H1 (cell line): ENCODE results near the gene ACAT2. TPM values are rescaled to one million over a fixed set of nuclear protein-coding genes. Genes with fewer than 3 reads are reported as not detected.

Experiments
- CTCF ChIA-PET: fragments of 300-600 bp; sonication (Branson Sonifier 250); formaldehyde crosslinking; loops from one replicate; lab custom pipeline; 2021; ENCODE audit not compliant: partially characterized antibody; lab: Charles Lee
- POLR2A ChIA-PET: fragments of 300-600 bp; sonication (Branson Sonifier 250); formaldehyde crosslinking; loops from one replicate; lab custom pipeline; 2021; ENCODE audit warnings: inconsistent platforms; ENCODE audit not compliant: partially characterized antibody; lab: Charles Lee
- DNase-seq, 2 experiments: peaks; one replicate each; pipeline versions ENCODE4 v3.0.0 to v3.0.0-alpha.2; 2010 to 2022; ENCODE audit warnings: low spot score in 2 of 2, low read depth in 1 of 2, mixed read lengths in 1 of 2
- FAIRE-seq: peaks from 2 replicates; lab custom pipeline; 2011; peaks lifted over from hg19 to GRCh38; lab: Jason Lieb, UNC
- H2AFZ ChIP-seq: 2 replicates; pipeline ENCODE4 v1.8.1; 2012; ENCODE audit warnings: low read length, inconsistent platforms
- H2AK5ac ChIP-seq: 2 replicates; pipeline ENCODE4 v1.6.1; 2013; ENCODE audit warnings: low read depth, low read length
- H2BK120ac ChIP-seq: replicated peaks from 2 replicates; pipeline ENCODE3; 2013; ENCODE audit warnings: low read depth, low read length, inconsistent platforms
- H2BK12ac ChIP-seq: 2 replicates; pipeline ENCODE4 v1.6.1; 2013; ENCODE audit warnings: low read depth, low read length
- H2BK15ac ChIP-seq: 2 replicates; pipeline ENCODE4 v1.6.1; 2013; ENCODE audit warnings: low read length
- H2BK20ac ChIP-seq: 2 replicates; pipeline ENCODE4 v1.6.1; 2013; ENCODE audit warnings: low read length
- H2BK5ac ChIP-seq: 2 replicates; pipeline ENCODE4 v1.6.1; 2013; ENCODE audit warnings: low read depth, low read length
- H3K14ac ChIP-seq: 2 replicates; pipeline ENCODE4 v1.6.1; 2013; ENCODE audit warnings: inconsistent platforms; ENCODE audit not compliant: insufficient read length
- H3K18ac ChIP-seq: 2 replicates; pipeline ENCODE4 v1.6.1; 2013; ENCODE audit warnings: low read length; ENCODE audit errors: extremely low read depth
- H3K23ac ChIP-seq: 2 replicates; pipeline ENCODE4 v1.6.1; 2013; ENCODE audit warnings: inconsistent platforms; ENCODE audit not compliant: insufficient read length
- H3K23me2 ChIP-seq: 2 replicates; pipeline ENCODE4 v1.6.1; 2013; ENCODE audit warnings: low read depth, low read length
- H3K27ac ChIP-seq: 2 replicates; pipeline ENCODE4 v1.6.1; 2011; ENCODE audit warnings: low read depth, low read length, inconsistent platforms
- H3K27me3 ChIP-seq, 4 experiments: replicated peaks in 1 of 4; 1 replicate in 1 of 4; 2 replicates in 3 of 4; pipeline versions ENCODE4 v1.6.1 to v1.8.1; 2011 to 2013; ENCODE audit warnings: low read length in 3 of 4, mild to moderate bottlenecking in 3 of 4, inconsistent platforms in 2 of 4, mixed read lengths in 2 of 4, moderate library complexity in 1 of 4; ENCODE audit not compliant: control insufficient read depth in 3 of 4, insufficient read depth in 3 of 4; ENCODE audit errors: extremely low read depth in 1 of 4
- H3K36me3 ChIP-seq, 4 experiments: 2 replicates each; pipeline versions ENCODE4 v1.6.1 to v1.8.1; 2011 to 2013; ENCODE audit warnings: mild to moderate bottlenecking in 4 of 4, low read length in 3 of 4, moderate library complexity in 2 of 4, control low read depth in 1 of 4, inconsistent platforms in 1 of 4; ENCODE audit not compliant: insufficient read depth in 4 of 4, control insufficient read depth in 2 of 4
- H3K4ac ChIP-seq: replicated peaks from 2 replicates; pipeline ENCODE3; 2013; ENCODE audit warnings: low read length, low read depth, mixed read lengths, inconsistent platforms; ENCODE audit not compliant: insufficient read length
- H3K4me1 ChIP-seq, 4 experiments: replicated peaks in 1 of 4; 1 replicate in 1 of 4; 2 replicates in 3 of 4; pipeline versions ENCODE4 v1.6.1 to v1.8.1; 2011 to 2013; ENCODE audit warnings: low read length in 3 of 4, inconsistent platforms in 2 of 4, mixed read lengths in 1 of 4; ENCODE audit not compliant: insufficient read depth in 4 of 4, control insufficient read depth in 3 of 4
- H3K4me2 ChIP-seq, 2 experiments: 2 replicates each; pipeline versions ENCODE4 v1.6.1 to v1.8.1; 2011 to 2013; ENCODE audit warnings: low read depth in 2 of 2, low read length in 2 of 2, control low read depth in 1 of 2, inconsistent platforms in 1 of 2, mild to moderate bottlenecking in 1 of 2; ENCODE audit not compliant: insufficient read depth in 1 of 2
- H3K4me3 ChIP-seq, 4 experiments: fragments of 200-600, 300-600 bp in 1 of 4; sonication (generic), shearing (Covaris generic), sonication (Bioruptor Twin) in 1 of 4; 2 replicates each; pipeline versions ENCODE4 v1.5.1 to v1.8.1; 2011 to 2016; ENCODE audit warnings: low read length in 4 of 4, low read depth in 3 of 4, control low read depth in 2 of 4, inconsistent platforms in 2 of 4, mild to moderate bottlenecking in 2 of 4, mixed read lengths in 1 of 4, moderate library complexity in 1 of 4; ENCODE audit not compliant: insufficient read depth in 2 of 4; ENCODE audit errors: extremely low read depth in 1 of 4
- H3K56ac ChIP-seq: replicated peaks from 2 replicates; pipeline ENCODE3; 2013; ENCODE audit warnings: low read depth, mild to moderate bottlenecking, mixed read lengths, low read length, inconsistent platforms; ENCODE audit not compliant: insufficient read length
- H3K79me1 ChIP-seq: 2 replicates; pipeline ENCODE4 v1.6.1; 2013; ENCODE audit warnings: low read depth, low read length, control low read depth
- H3K79me2 ChIP-seq, 2 experiments: 2 replicates each; pipeline versions ENCODE4 v1.6.1 to v1.8.1; 2012 to 2013; ENCODE audit warnings: low read length in 2 of 2, mild to moderate bottlenecking in 2 of 2, inconsistent platforms in 1 of 2; ENCODE audit not compliant: insufficient read depth in 2 of 2, control insufficient read depth in 1 of 2
- H3K9ac ChIP-seq, 4 experiments: replicated peaks in 1 of 4; 1 replicate in 1 of 4; 2 replicates in 3 of 4; pipeline versions ENCODE4 v1.6.1 to v1.8.1; 2011 to 2013; ENCODE audit warnings: low read depth in 3 of 4, low read length in 3 of 4, control low read depth in 2 of 4, mild to moderate bottlenecking in 2 of 4, moderate library complexity in 2 of 4, inconsistent platforms in 1 of 4; ENCODE audit errors: extremely low read depth in 1 of 4
- H3K9me3 ChIP-seq, 2 experiments: 2 replicates each; pipeline versions ENCODE4 v1.6.1 to v1.8.1; 2012 to 2013; ENCODE audit warnings: mild to moderate bottlenecking in 2 of 2, moderate library complexity in 2 of 2, control low read depth in 1 of 2, inconsistent platforms in 1 of 2, low read depth in 1 of 2, low read length in 1 of 2, mixed read lengths in 1 of 2; ENCODE audit not compliant: insufficient read depth in 2 of 2
- H4K20me1 ChIP-seq, 2 experiments: replicated peaks in 1 of 2; 2 replicates each; pipeline versions ENCODE3 to v1.8.1; 2011 to 2013; ENCODE audit warnings: inconsistent platforms in 2 of 2, low read length in 2 of 2, mild to moderate bottlenecking in 1 of 2; ENCODE audit not compliant: insufficient read depth in 2 of 2, control insufficient read depth in 1 of 2
- H4K5ac ChIP-seq: 2 replicates; pipeline ENCODE4 v1.6.1; 2013; ENCODE audit warnings: low read length, low read depth, mixed read lengths, inconsistent platforms; ENCODE audit not compliant: insufficient read length
- H4K8ac ChIP-seq: 2 replicates; pipeline ENCODE4 v1.8.0; 2013; ENCODE audit warnings: mild to moderate bottlenecking, moderate library complexity, low read length, inconsistent platforms; ENCODE audit not compliant: insufficient read depth; ENCODE audit errors: extremely low read depth
- H4K91ac ChIP-seq: replicated peaks from 2 replicates; pipeline ENCODE3; 2013; ENCODE audit warnings: low read length, mixed read lengths, inconsistent platforms; ENCODE audit not compliant: insufficient read length
- BCL11A ChIP-seq, 2 experiments: IDR thresholded peaks; one replicate each; pipeline ENCODE4 v1.6.1; 2011; ENCODE audit warnings: low read depth in 2 of 2, low read length in 2 of 2, mild to moderate bottlenecking in 2 of 2
- CTBP2 ChIP-seq: IDR thresholded peaks from 2 replicates; pipeline ENCODE4 v1.7.0; 2011; ENCODE audit warnings: borderline replicate concordance, mild to moderate bottlenecking, moderate library complexity, mixed read lengths, low read length; ENCODE audit not compliant: insufficient read depth, insufficient read length
- CTCF ChIP-seq, 3 experiments: IDR thresholded peaks; 1 replicate in 2 of 3; 2 replicates in 1 of 3; pipeline versions ENCODE4 v1.5.1 to v1.6.1; 2011; ENCODE audit warnings: low read length in 3 of 3, mild to moderate bottlenecking in 3 of 3, inconsistent platforms in 2 of 3, low read depth in 1 of 3, moderate library complexity in 1 of 3; ENCODE audit not compliant: insufficient read depth in 1 of 3; ENCODE audit errors: control extremely low read depth in 1 of 3
- EZH2 ChIP-seq: fragments of 200-600 bp; sonication (generic); IDR thresholded peaks from 2 replicates; pipeline ENCODE4 v1.7.1; 2012; ENCODE audit warnings: low read depth, mild to moderate bottlenecking, moderate library complexity, low read length, inconsistent platforms; ENCODE audit not compliant: severe bottlenecking
- GABPA ChIP-seq: IDR thresholded peaks from 2 replicates; pipeline ENCODE4 v1.6.1; 2011; ENCODE audit warnings: mild to moderate bottlenecking, low read length, moderate library complexity, borderline replicate concordance; ENCODE audit not compliant: insufficient read depth
- KDM1A ChIP-seq: fragments of 200-600, 300-600 bp; sonication (generic); IDR thresholded peaks from 2 replicates; pipeline ENCODE4 v1.7.1; 2016; ENCODE audit warnings: mild to moderate bottlenecking, low read length, borderline replicate concordance
- KDM4A ChIP-seq: IDR thresholded peaks from one replicate; pipeline ENCODE4 v1.7.1; 2012; ENCODE audit warnings: low read depth, mild to moderate bottlenecking, moderate library complexity, low read length, inconsistent platforms; ENCODE audit not compliant: severe bottlenecking
- SIN3A ChIP-seq, 2 experiments: IDR thresholded peaks in 1 of 2; conservative IDR thresholded peaks in 1 of 2; 2 replicates each; pipeline ENCODE4 v1.6.1; 2011 to 2012; ENCODE audit warnings: low read length in 2 of 2, improper control_type of control experiment in 1 of 2, low read depth in 1 of 2, mild to moderate bottlenecking in 1 of 2
- SIRT6 ChIP-seq: IDR thresholded peaks from one replicate; pipeline ENCODE4 v1.7.1; 2012; ENCODE audit warnings: low read length, inconsistent platforms
- SP2 ChIP-seq: IDR thresholded peaks from 2 replicates; pipeline ENCODE4 v1.6.1; 2012; ENCODE audit warnings: mild to moderate bottlenecking, low read length, inconsistent platforms
- TBP ChIP-seq: IDR thresholded peaks from 2 replicates; pipeline ENCODE4 v1.6.1; 2011; ENCODE audit warnings: low read depth, low read length, improper control_type of control experiment
- WGBS, 2 experiments: shearing (Covaris generic) in 1 of 2; methylation state at CpG; one replicate each; pipeline versions ENCODE4 v1.1.6 to v1.1.7; 2013 to 2015; ENCODE audit warnings: low lambda C conversion rate in 2 of 2, mixed read lengths in 2 of 2, inconsistent platforms in 1 of 2, low coverage in 1 of 2, missing lambda C conversion rate in 1 of 2; ENCODE audit not compliant: insufficient replicate concordance in 2 of 2, insufficient coverage in 1 of 2, insufficient read length in 1 of 2; ENCODE audit errors: extremely low coverage in 1 of 2, missing lambda C conversion rate in 1 of 2; 5-methylcytosine and 5-hydroxymethylcytosine counted together
- polyA plus RNA-seq, 7 experiments: library from polyadenylated mRNA; depleted of rRNA in 3 of 7; stranded (reverse) in 5 of 7; unstranded in 2 of 7; fragments of >200 nt in 5 of 7; fragments of 200-250 nt in 2 of 7; gene quantifications; 1 replicate in 5 of 7; 2 replicates in 1 of 7; 4 replicates in 1 of 7; pipeline versions ENCODE4 v1.2.1 to v1.2.3, GENCODE V29; 2011 to 2013; ENCODE audit warnings: missing spikeins in 2 of 7, mixed read lengths in 2 of 7
- total RNA-seq: library from RNA; stranded (reverse); fragmentation: NEBNext Ultra II Directional; extraction: Animal tissue kit (Norgen Biotek cat#: 25700); gene quantifications from 2 replicates; pipeline ENCODE4 v1.2.1, GENCODE V29; 2021

ACAT2 gene
- total and polyA plus RNA-seq, 2 of the 8 experiments (the other 6 are each of a cell fraction or from before 2014, with no cell fraction given): 61.6 to 166 TPM

DNA sequence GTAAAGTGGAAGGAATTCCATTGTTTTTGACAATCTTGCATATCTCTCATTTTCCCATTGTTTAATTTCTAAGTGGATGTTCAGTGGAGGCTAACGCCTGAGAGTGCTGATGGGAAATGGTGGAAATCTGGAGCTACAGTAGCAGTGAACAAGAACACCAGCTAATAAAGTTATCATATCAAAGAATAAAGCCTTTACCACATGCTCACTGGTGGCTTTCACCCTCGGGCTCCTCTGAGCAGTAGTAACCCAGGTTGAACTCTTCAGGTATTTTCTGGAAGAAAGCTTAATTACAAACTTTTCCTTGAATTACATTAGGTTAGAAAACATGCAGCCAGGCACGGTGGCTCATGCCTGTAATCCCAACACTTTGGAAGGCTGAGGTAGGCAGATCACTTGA, 10.4 kb upstream of the ACAT2 start:
- WGBS, 2 experiments: 95% methylated on average over 3 of the region's 3 CpGs; no CpG with 5 or more reads in 1 of the 2 experiments
- Histone ChIP-seq H3K23ac (no peak overlapping the region), H3K4me3 (no peak overlapping the region), H3K56ac (no peak overlapping the region), H4K5ac (no peak overlapping the region), H3K9ac (no peak overlapping the region), H3K79me2 (peaks cover 0 to 11% of the 10 kb centered on the region in 2 experiments; a peak in 2 of 4 replicates), H2AFZ (no peak overlapping the region), H2AK5ac (no peak overlapping the region), H4K91ac (no peak overlapping the region), H2BK15ac (no peak overlapping the region), H2BK120ac (no peak overlapping the region), H3K27ac (no peak overlapping the region), H2BK5ac (no peak overlapping the region), H3K4ac (no peak overlapping the region), H3K14ac (no peak overlapping the region), H4K20me1 (peaks cover 4 to 10% of the 10 kb centered on the region in 2 experiments), H3K27me3 (no peaks in the 10 kb centered on the region), H2BK20ac (no peak overlapping the region), H3K79me1 (no peaks in the 10 kb centered on the region), H3K9me3 (no peaks in the 10 kb centered on the region), H3K4me2 (no peak overlapping the region), H3K23me2 (no peaks in the 10 kb centered on the region), H3K18ac (no peak overlapping the region), H4K8ac (no peak overlapping the region), H3K4me1 (no peaks in the 10 kb centered on the region), H3K36me3 (peaks cover 27 to 88% (median 71%) of the 10 kb centered on the region in 4 experiments), H2BK12ac (no peak overlapping the region)
- POLR2A ChIA-PET: interaction anchor here (0.6 to 2.8 kb wide), 8 partner anchors 10 to 53 kb away, joined by 3 to 10 read pairs (median 3); partner anchors contain the start of genes ACAT2 and TCP1
- FAIRE-seq (no peak), DNase-seq (no peak)
- CTCF ChIA-PET: no interaction called here
- TF ChIP-seq CTBP2 (no peak), KDM4A (no peak), SIN3A (conservative IDR thresholded peaks at IDR 0.05 in 1 of 2, IDR thresholded peaks at IDR 0.05 in 1 of 2; ENCODE audit: low read depth in 1 of 2, low read length in 2 of 2) (no peak), TBP (no peak), EZH2 (no peak), GABPA (no peak), SIRT6 (no peak), BCL11A (IDR thresholded peaks at IDR 0.05; ENCODE audit: low read depth in 2 of 2, low read length in 2 of 2) (no peak), CTCF (IDR thresholded peaks at IDR 0.05; ENCODE audit: control extremely low read depth in 1 of 3, insufficient read depth in 1 of 3, low read depth in 1 of 3, low read length in 3 of 3) (no peak), KDM1A (no peak), SP2 (no peak)
